LNCaP clone FGC (cell line): ENCODE data around the gene DCAF4.
"Not testable (repeated sequence)": the region's sequence is repeated elsewhere in the genome, so short reads cannot be mapped to it uniquely, and the experiment has no call there.

Experiments
- DNase-seq: peaks from one replicate; pipeline ENCODE4 v3.0.0-alpha.2; 2011; ENCODE audit warnings: low read depth
- H3K4me3 ChIP-seq: 2 replicates; pipeline ENCODE4 v1.5.1; 2011; ENCODE audit warnings: mild to moderate bottlenecking, low read depth, low read length, control low read depth
- CTCF ChIP-seq: IDR thresholded peaks from 2 replicates; pipeline ENCODE4 v1.5.1; 2012; ENCODE audit warnings: mild to moderate bottlenecking; ENCODE audit not compliant: control insufficient read depth, insufficient read depth; ENCODE audit errors: extremely low read depth

The DCAF4 gene

DNA sequence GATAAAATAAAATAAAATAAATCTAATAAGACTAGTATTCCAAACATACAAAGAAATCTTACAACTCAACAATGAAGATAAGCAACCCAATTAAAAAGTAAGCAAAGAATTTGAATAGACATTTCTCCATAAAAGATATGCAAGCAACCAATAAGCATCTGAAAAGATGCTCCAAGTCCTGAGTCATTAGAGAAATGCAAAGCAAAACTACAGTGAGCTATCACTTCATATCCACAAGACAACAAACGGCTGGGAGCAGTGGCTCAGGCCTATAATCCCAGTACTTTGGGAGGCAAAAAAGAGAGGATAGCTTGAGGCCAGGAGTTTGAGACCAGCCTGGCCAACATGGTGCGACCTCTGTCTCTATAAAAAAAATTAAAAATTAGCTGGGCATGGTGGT is 73.8 kb downstream of the DCAF4 start:
- no peak for TF ChIP-seq CTCF
- no peak for DNase-seq

DNA sequence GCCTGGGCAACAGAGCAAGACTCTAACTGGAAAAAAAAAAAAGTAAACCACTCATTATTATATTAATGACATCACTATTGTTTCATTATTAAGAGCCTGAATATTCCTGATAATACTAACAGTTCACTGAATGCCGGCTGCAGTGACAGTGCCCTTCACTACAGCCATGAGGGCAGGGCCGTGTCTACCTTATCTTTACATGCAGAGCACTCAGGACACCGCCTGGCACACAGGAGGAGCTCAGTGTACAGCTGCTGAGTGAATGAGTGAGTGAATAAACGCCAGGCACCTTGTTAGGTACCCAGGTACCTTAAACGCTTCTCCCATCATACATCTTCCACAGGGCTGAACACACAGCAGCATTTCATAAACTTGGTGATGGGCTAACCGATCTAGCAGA is 77.4 kb downstream of the DCAF4 start:
- no peak for DNase-seq
- TF ChIP-seq CTCF, result no peak

More for the DNA sequence above, 73.8 kb downstream of the DCAF4 start:
- H3K4me3 ChIP-seq, result no peak overlapping the region

GRCh38 chr14:73004641-73005040 is 78.4 kb downstream of the DCAF4 start:
- not testable (repeated sequence) for DNase-seq, H3K4me3 ChIP-seq

More for the DNA sequence above, 77.4 kb downstream of the DCAF4 start:
- no peak overlapping the region for H3K4me3 ChIP-seq

GRCh38 chr14:73007835-73008234 is 81.6 kb downstream of the DCAF4 start:
- no peak for TF ChIP-seq CTCF
- no peak overlapping the region for H3K4me3 ChIP-seq
- DNase-seq, result no peak

DNA sequence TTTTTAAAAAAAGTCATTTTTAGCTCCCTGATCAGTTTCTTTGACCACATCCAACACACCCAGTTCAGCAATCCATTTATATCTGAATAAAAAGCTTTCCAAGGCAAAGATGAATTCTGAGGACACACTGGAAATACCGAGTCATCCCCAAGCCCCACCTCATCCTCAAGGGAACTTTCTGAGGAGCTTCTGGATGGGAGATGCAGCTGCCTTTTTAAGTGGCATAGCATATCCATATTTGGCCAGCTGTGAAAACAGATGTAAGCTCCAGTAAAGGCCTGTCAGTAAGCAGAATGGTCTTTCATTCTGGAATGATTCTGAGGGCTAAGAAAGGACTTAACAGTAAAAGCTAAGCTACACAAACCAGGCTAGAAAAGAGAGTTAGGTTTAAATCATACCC is 82.2 kb downstream of the DCAF4 start:
- TF ChIP-seq CTCF, result no peak
- no peak for DNase-seq

More for the DNA sequence above, 82.2 kb downstream of the DCAF4 start:
- no peak overlapping the region for H3K4me3 ChIP-seq
